Stimulated activated CD4-positive, alpha-beta T cell treated with anti-CD3 and anti-CD28 coated beads, Interleukin-1b, Interleukin-23, amount 100 ng/mL, for 1 hour (primary cell): Measurements from ENCODE around the gene DGKE.

Experiments
- DNase-seq, 2 donors: peaks; one replicate each; pipeline ENCODE4 v3.0.0-alpha.2; 2020; ENCODE audit warnings: low read depth in 2 of 2

Gene DGKE

DNA sequence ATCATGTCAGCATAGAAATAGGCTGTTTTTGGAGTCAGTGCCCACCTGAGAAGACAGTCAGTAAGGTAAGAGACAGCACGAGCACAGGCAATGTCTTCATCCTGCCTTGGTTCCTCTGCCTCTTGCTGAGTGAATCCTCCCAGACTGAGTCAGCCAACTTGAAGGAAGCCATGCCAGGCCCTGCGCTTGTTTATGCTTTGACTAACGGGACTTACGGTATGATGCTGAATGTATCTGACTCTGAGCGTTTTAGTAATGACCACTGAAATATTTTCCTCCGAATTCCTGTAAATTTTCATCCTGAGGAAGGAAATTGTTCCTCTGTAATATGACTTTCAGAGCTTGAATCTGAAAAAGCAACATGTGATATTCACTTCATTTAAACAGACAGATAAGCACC lies 18.2 kb upstream of the DGKE start:
- no peak for DNase-seq

DNA sequence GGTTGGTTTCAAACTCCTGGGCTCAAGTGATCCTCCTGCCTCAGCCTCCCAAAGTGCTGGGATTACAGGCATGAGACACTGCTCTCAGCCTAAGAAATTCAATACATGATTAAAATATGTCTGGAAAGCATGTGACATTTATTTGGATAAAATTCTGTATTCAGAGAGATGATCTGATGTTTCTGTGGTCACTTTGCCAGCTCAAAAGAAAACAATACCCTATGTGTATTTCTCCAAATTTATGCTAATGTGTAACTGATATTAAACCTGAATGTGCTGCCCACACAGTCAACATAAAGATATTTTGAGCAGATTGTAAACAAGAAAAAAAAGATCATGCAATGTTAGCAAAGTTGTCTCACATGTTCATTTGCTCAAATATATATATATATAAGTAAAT lies 16.9 kb upstream of the DGKE start:
- no peak for DNase-seq

DNA sequence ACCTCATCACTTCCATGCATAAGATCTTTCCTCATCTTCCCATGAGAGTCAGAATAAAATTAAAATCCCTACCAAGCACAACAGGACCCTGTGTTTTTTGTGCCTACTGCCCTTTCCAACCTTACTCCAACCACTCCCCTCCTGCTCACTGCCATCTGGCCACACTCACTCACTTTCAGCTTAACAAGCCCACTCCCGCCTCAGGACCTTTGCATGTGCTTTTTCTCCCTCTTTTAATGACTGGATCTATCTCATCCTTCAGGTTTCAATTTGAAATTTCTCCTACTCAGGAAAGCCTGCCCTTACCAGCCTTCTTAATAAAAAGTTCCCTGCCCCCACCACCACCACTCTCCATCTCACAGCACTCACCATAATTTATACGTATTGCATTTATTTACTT lies 14.9 kb upstream of the DGKE start:
- DNase-seq = no peak

DNA sequence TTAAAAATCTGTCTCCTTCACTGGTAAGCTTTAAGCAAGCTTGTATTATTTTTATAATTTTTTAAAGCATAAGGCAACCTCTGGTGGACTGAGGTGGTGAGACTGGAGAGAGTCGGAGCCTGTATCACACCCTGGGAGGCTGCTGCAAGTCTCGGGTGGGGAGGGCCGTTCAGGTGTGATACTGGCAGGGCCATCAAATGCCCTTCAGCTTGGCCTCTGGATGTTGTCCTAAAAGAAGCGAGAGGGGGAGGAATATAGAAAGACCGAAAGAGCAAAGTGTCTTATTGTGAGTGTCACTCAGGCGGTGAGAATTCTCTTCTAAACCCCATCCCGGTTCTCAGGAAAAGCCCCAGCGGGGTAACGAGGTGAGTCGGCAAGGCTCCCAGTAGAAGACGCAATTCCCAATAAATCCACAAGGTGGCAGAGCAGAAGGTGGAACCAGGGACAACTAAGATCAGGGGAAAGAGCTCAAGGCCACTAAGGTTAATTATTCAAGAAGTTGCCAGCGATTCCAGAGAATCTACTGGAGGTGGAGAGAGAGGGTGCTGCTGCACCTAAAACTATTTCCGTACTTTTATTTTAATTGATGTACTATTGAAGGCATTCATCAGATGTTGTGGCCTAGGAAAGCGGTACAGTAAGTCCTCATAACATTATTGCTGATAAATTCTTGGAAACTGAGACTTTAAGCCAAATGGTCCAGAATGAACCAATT lies 14.4 kb upstream of the DGKE start:
- DNase-seq = peak; percentile 41 to 50

DNA sequence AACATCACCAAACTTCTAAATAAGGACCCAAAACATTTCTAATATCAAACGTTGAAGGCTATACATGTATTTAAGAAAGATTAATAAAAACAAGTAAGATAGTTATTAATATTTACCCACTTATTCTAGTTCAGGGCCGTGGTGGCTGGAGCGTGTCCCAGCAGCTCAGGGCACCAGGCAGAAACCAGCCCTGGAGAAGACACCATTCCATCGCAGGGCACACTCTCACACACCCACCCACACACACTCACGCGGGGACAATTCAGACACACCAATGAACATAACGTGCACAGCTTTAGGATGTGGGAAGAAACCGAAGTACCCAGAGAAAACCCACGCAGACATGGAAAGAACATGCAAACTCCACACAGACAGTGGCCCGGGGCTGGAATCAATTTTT lies 13.7 kb upstream of the DGKE start:
- DNase-seq = no peak

DNA sequence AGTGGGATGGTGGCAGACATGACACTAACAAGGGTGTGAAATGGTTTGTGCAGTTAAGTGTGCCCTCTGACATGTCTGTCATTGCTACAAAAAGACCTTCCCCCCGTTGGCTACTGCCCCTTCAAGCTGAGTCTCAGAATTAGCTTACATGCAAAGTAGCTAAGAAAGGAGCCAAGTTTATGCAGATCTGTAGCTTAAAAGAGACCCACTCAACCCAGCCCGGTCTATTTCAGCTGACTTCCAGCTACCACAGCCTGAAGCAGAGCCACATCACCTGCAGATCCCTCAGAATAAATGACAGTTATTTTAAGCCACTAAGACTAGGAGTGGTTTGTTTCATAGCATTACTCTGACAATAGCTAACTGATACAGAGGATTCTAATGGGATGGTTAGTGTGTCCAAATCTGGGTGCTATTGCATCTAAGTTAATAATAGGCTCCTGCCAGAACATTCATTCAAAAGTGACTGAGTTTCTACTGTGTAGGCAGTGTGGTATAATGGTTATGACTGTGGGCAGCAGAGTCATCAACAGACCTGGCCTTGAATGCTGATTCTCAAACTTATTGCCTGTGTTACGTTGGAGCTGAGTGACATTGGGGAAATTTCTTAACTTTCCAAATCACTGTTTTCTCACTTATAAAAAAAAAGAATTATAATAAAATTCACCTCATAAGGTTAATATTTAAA lies 12.0 kb upstream of the DGKE start:
- DNase-seq = no peak

DNA sequence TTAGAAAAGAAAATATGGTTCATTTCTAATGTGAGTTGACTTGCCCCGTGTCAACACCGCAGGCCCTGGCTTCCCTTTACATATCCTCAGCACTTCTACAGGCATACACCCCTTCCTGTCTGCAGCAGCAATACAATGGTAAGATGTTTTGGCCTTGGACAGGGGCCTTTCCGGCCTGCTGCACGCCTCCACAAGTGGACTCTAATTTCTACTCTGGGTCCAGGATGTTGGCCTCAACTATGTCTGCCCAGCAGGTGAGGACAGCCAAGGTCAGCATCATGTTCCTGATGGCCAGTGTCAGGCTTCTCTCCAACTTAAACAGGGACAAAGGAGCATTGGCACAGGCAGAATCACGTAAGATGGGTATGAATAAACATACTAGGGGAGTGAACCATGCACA lies 11.2 kb upstream of the DGKE start:
- no peak for DNase-seq

DNA sequence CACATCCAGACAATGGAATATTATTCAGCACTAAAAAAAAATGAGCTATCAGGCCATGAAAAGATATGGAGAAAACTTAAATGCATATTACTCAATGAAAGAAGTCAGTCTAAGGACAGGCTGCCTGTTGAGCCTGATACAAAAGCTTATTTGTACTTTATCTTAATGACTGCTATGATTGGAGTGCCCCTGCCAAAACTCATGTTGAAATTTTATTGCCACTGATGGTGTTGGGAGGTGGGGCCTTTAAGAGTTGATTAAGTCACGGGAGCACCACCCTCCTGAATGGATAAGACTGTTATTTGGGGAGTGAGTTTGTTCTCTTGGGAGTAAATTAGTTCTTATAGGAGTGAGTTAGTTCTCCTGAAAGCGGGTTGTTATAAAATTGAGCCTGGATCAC lies 10.1 kb upstream of the DGKE start:
- no peak for DNase-seq

DNA sequence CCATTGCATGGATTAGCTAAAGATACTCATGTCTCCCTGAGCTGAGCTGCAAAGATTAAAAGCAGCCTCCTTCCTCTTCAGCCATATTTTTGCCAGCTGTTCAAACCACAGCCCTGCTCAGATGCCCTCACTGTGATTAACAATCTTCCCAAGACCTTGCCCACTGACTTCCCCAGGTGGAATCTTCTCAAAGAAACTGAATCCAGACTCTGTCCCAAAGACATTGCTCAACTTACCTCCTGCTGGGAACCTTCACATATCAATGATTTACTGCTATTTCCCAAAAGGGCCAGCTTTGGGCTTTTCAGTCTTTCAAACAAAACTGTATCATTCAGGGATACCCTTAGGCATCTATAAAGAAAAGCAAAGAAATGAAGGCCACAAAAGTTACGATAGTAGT lies 9.4 kb upstream of the DGKE start:
- DNase-seq = no peak

DNA sequence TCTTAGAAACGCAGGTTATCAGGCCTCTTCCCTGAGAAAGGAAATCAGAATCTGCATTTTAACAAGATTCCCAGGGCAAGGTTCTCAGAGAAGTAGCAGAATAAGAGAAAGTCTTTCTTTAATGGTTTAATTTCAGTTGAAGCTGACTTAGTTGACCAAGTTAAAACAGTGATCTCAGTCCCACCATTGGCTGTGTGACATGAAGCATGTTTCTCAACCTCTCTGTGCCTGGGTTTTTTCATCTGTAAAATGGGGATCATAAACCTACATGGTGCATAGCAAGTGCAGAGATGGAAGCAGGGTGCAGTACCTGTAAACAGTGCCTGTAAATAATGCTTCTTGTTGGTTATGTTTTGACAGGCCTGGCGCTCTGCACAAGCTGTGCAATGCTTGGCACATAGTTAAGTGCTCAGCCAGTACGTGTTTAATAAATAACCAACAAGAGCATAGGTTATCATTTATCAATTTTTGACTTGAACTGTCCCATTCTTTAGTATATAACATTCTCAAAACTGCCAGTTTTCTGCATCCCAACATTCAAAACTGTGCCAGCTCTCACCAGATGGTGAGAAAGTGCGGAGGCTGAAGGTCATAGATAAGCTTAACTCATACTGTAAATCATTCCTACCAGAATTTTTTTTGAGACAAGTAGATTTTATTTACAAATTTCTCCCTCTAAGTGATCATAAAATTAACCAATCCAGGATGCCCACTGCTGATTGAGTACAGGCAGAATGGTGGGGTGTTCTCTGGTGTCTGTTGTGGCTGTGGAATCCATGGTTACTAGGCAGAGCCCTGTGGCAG lies 7.1 kb upstream of the DGKE start:
- no peak for DNase-seq

DNA sequence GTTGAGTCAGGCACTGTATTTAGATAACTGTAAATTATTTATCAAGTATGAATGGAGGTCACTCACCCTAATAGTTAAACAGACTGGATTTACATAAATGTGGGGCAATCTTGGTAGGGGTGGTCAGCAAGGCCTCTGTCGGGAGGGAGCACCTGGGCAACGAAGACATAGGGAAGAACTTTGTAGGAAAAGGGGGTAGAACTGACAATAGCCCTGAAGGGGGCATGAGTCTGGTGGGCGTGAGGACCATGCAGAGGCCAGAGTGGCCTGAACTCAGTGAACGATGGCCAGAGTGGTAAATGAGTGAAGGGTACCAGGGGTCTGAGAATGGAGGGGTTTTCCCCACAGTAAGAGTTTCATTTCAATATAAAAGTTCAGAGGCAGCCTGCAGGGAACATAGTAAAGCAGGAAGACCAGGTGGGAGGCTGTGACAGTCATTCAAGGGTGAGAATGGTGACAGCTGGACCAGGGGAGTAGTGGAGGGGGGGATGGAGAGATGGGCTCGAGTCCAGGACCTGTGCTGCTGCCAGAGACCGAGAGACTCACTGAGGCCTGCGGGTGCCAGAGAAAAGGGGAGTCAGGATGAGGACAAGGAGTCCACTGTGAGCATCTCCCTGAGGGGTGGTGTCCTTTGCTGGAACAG lies 3.1 kb upstream of the DGKE start:
- DNase-seq = no peak

DNA sequence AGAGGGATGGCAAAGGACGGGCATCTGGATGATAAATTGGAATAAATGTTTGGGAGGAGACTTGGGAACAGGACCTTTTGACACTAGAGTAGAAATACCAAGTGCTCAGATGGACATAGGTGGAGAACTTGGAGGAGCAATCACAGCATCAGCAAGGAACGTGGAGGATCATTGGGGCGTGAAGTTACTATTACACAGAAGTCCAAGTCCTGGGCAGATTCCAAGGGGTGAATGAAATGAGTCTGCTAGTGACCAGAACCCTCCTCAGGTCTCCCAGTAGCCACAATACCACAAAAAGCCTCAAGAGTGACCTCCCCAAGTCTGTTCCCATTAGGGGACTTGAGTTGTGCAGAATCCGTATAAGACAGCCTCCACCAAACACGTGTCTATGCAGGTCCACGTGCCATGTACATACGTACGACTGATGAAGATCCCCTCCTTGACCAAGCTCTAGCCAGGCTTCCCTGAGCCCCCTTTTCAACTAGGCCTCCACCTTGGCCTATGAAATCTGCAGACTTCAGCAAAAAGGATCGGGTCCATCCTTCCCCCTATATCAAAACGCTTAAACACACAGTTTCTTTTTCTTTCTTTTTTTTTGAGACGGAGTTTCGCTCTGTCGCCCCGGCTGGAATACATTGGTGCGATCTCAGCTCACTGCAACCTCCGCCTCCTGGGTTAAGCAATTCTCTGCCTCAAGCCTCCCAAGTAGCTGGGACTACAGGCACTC lies 2.4 kb upstream of the DGKE start:
- no peak for DNase-seq

DNA sequence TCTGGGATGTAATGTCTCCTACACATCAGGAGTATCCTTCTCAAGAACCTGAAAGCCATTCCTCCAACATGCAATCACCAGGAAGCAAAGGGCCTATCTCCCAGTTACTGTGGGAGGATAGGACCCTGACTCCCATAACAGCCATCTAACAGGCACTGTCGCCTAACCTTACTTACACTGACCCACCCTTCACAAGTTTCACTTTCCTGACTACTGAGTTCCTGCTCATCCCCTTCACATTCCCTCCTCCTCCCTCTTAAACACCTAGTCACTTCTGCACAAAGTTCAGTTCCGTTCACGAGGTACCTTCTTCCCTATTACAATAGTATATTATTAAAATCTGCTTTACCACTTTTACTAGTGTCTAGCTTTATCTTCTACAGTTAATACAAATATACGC lies 1.5 kb upstream of the DGKE start:
- DNase-seq = no peak

DNA sequence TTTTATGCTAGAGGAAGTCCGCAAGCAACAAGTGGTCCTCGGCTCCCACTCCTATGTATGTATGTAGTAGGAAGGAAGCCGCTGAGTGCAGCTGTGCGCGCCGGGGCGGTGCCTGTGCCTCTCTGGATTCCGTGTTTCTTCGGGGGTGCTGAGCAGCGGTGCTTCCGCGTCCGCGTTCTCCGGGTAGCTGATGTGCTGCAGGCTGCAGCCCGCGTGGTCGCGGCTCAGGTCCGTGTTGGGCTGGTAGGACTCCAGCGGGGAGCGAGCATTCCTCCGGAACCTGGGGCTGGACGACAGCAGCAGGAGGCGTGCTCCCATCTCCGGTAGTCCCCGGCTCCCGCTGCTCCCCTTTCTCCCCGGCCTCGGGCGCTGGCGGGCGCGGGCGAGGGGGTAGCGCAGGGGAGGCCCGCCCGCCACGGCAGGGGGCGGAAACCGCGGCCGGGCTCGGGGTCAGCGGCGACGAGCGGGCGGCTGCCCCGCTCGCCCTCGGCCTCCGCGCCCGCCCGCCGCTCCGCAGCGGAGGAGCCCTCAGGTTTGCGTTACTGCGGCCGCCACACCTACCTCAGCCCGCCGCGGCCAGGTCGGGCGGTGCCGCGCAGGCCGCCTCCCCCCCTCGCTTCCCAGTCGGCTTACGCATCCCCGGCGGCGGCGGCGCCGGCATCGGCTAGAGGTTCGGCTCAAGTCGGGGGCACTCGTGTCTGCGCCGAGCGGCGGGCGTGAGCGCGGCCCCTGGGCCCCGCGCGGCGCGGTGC lies 718 bp upstream of the DGKE start:
- peak; percentile 29 to 31 for DNase-seq

DNA sequence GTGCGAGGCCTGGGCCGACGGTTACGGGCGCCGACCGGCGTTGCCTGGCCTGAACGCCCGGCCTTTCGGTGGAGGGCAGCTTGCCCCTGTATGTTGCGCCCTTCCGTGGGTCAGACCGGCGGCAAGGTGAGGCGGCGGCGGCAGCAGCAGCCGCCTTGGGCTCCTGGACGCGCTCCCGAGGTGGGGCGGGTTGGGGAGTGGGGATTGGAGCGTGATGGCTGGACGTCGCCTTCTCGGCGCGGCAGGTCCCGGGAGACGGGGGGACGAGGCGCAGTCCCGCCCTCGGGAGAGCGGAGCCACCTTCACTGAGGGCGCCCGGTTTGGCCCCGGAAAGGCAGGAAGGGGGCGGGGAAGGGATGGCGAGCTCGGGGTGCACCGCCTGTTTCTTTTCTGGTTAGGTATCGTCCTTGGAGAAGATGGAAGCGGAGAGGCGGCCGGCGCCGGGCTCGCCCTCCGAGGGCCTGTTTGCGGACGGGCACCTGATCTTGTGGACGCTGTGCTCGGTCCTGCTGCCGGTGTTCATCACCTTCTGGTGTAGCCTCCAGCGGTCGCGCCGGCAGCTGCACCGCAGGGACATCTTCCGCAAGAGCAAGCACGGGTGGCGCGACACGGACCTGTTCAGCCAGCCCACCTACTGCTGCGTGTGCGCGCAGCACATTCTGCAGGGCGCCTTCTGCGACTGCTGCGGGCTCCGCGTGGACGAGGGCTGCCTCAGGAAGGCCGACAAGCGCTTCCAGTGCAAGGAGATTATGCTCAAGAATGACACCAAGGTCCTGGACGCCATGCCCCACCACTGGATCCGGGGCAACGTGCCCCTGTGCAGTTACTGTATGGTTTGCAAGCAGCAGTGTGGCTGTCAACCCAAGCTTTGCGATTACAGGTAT lies 671 bp downstream of the DGKE start:
- DNase-seq = peak; percentile 28 to 31

DNA sequence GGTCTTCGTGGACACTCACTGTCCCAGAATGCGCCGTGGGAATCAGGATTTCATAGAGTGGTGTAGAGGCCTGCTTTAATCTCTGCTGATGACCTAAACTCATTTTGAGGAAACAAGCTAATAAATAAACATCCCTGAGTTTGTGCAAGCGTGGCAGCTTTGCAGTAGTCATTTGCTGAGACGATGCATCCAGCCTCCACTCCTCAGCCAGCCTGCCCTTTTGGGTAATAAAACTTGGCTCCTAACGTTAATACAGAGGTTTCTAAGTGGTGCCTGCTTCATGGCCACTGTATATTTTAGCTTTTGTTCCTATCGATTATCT lies 1.3 kb downstream of the DGKE start:
- DNase-seq = no peak

DNA sequence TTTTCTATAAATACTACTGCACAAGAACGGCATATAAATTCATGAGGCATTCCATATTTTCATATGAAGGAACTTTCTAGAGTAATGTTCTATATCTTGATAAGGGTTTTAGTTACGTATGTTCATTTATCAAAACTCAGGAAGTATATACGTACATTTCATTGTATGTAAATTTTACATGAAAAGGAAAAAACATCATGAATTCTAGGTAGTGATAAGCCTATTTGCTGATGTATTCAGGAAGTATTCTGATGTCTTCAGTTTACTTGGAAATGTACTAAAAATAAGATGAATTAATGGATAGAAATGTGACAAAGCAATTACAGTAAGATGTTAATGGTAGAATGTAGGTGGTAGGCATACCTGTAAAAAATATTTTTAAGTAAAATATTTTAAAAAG lies 4.7 kb downstream of the DGKE start:
- DNase-seq = no peak

DNA sequence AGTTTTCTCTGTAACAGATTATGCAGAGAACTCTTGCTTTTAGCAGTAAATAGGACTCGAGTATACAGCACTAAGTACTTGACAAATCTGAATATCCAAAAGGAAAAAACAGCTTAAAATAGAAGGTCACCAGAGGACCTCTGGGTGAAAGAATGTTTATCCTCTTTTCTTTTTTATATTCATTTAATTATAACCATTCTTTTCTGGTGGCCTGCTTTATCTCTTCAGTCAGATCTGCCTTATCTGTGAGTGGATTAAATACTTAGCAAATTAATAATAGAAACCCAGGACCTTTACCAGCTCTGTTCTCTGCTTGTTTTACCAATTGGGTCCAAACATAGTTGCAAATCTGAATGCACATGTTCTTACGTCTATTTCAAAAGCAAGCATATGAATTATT lies 8.6 kb downstream of the DGKE start:
- no peak for DNase-seq

DNA sequence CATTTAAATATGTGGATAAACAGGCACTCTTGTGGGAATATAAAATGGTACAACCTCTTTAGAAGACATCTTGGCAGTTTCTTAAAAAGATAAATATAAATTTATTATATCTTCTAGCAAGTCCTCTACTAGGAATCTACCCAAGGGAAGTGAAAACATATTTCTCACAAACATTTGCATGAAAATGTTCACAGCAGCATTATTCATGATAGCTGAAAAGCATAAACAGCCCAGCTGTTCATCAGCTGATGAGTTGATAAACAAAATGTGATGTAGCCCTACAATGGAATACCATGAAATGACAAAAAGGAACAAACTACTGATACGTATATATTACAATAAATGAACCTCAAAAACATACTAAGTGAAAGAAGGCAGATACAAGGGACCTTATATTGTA lies 12.0 kb downstream of the DGKE start:
- DNase-seq = no peak

DNA sequence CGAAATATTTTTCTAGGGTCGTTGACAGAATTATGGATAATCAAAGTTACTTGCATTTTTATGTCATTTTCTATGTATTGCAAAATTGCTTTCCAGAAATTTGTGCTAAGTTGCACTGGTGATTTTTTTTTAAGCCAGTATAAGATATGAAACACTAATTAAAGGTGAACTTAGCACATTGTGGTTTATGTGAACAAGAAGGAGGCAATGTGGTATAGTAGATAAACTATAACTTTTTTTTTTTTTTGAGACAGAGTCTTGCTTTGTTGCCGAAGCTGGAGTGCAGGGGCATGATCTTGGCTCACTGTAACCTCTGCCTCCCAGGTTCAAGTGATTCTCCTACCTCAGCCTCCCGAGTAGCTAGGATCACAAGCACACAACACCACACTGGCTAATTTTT lies 13.2 kb downstream of the DGKE start:
- DNase-seq = no peak
